SK-N-SH (cell line): ENCODE data around the gene JCHAIN. TPM values are rescaled to one million over a fixed set of nuclear protein-coding genes. Genes with fewer than 3 reads are reported as not detected.
A peak's percentile ranks its signal among the peaks of the same experiment; 100 is the strongest.
"Not testable (repeated sequence)": the region's sequence is repeated elsewhere in the genome, so short reads cannot be mapped to it uniquely, and the experiment has no call there.

Experiments
- CTCF ChIA-PET: fragments of 300-600, 350-600 bp; formaldehyde crosslinking; extraction: SDS; loops from one replicate; lab custom pipeline; 2021; lab: Yijun Ruan, JAX
- POLR2A ChIA-PET: fragments of 350-600 bp; sonication (Branson Sonifier 250); formaldehyde crosslinking; extraction: SDS; loops from one replicate; lab custom pipeline; 2020; ENCODE audit warnings: antibody characterized with exemption, inconsistent platforms; lab: Yijun Ruan, JAX
- DNase-seq: peaks from one replicate; pipeline ENCODE4 v3.0.0; 2012
- H2AFZ ChIP-seq: fragments of 200-600 bp; sonication (generic); 2 replicates; pipeline ENCODE4 v1.8.1; 2016; ENCODE audit warnings: antibody characterized with exemption, mild to moderate bottlenecking, low read depth
- H3F3A ChIP-seq: fragments of 200-600 bp; sonication (generic); replicated peaks from 2 replicates; pipeline ENCODE3; 2016; ENCODE audit warnings: antibody characterized with exemption, mild to moderate bottlenecking; ENCODE audit not compliant: insufficient read depth
- H3K27ac ChIP-seq, 2 experiments: fragments of 200-500 bp in 1 of 2; fragments of 200-600 bp in 1 of 2; sonication (Bioruptor generic) in 1 of 2; sonication (generic), shearing (Covaris generic) in 1 of 2; 2 replicates each; pipeline versions ENCODE4 v1.5.1 to v1.6.1; 2014 to 2016; ENCODE audit warnings: low read depth in 2 of 2, inconsistent platforms in 1 of 2, low read length in 1 of 2, mild to moderate bottlenecking in 1 of 2, mixed read lengths in 1 of 2
- H3K27me3 ChIP-seq: fragments of 200-600 bp; sonication (generic), shearing (Covaris generic); 2 replicates; pipeline ENCODE4 v1.6.1; 2016; ENCODE audit warnings: mixed run types; ENCODE audit not compliant: insufficient read depth
- H3K36me3 ChIP-seq, 2 experiments: fragments of 200-500 bp in 1 of 2; fragments of 200-600 bp in 1 of 2; sonication (Bioruptor generic) in 1 of 2; sonication (generic) in 1 of 2; replicated peaks in 1 of 2; 2 replicates each; pipeline versions ENCODE3 to v1.5.1; 2014 to 2016; ENCODE audit warnings: low read length in 1 of 2, mild to moderate bottlenecking in 1 of 2; ENCODE audit not compliant: insufficient read depth in 2 of 2, control insufficient read depth in 1 of 2
- H3K4me1 ChIP-seq, 2 experiments: fragments of 200-500 bp in 1 of 2; fragments of 200-600 bp in 1 of 2; sonication (Bioruptor generic) in 1 of 2; sonication (generic), shearing (Covaris generic) in 1 of 2; 2 replicates each; pipeline versions ENCODE4 v1.5.1 to v1.6.1; 2014 to 2016; ENCODE audit warnings: low read depth in 1 of 2, low read length in 1 of 2, mixed run types in 1 of 2; ENCODE audit not compliant: insufficient read depth in 2 of 2, control insufficient read depth in 1 of 2
- H3K4me2 ChIP-seq: fragments of 200-600 bp; sonication (generic), shearing (Covaris generic); 2 replicates; pipeline ENCODE4 v1.6.1; 2017; ENCODE audit warnings: mixed run types
- H3K4me3 ChIP-seq, 2 experiments: fragments of 200-500 bp in 1 of 2; fragments of 200-600 bp in 1 of 2; sonication (Bioruptor generic) in 1 of 2; sonication (generic), shearing (Covaris generic) in 1 of 2; 2 replicates each; pipeline versions ENCODE4 v1.5.1 to v1.8.1; 2014 to 2016; ENCODE audit warnings: low read depth in 2 of 2, inconsistent platforms in 1 of 2, low read length in 1 of 2, mild to moderate bottlenecking in 1 of 2, mixed read lengths in 1 of 2, moderate library complexity in 1 of 2
- H3K79me2 ChIP-seq: fragments of 200-600 bp; sonication (generic); 2 replicates; pipeline ENCODE4 v1.8.1; 2017; ENCODE audit warnings: mild to moderate bottlenecking; ENCODE audit not compliant: insufficient read depth
- H3K9ac ChIP-seq: fragments of 200-600 bp; sonication (generic); 2 replicates; pipeline ENCODE4 v1.6.1; 2017; ENCODE audit warnings: mixed run types
- H3K9me2 ChIP-seq: fragments of 200-600 bp; sonication (generic); 2 replicates; pipeline ENCODE4 v1.6.1; 2017; ENCODE audit warnings: mixed run types
- H3K9me3 ChIP-seq: fragments of 200-600 bp; sonication (generic); 2 replicates; pipeline ENCODE4 v1.6.1; 2017; ENCODE audit warnings: mixed run types, mild to moderate bottlenecking, moderate library complexity
- H4K20me1 ChIP-seq: fragments of 200-600 bp; sonication (generic); 2 replicates; pipeline ENCODE4 v1.6.1; 2017; ENCODE audit warnings: mild to moderate bottlenecking, mixed run types; ENCODE audit not compliant: insufficient read depth
- EZH2phosphoT487 ChIP-seq: fragments of 200-600 bp; sonication (generic); IDR thresholded peaks from 2 replicates; pipeline ENCODE4 v1.6.1; 2017; ENCODE audit warnings: low read depth, mixed run types, mild to moderate bottlenecking, antibody characterized with exemption, moderate library complexity, borderline replicate concordance
- FOSL2 ChIP-seq: IDR thresholded peaks from 2 replicates; pipeline ENCODE4 v1.4.0; 2012; ENCODE audit warnings: low read depth, mild to moderate bottlenecking, moderate library complexity, borderline replicate concordance
- FOXJ3 ChIP-seq: sonication (generic); formaldehyde crosslinking; IDR thresholded peaks from 2 replicates; pipeline ENCODE4 v1.5.1; 2020; ENCODE audit warnings: mild to moderate bottlenecking, missing genetic modification reagents
- GABPA ChIP-seq: IDR thresholded peaks from 2 replicates; pipeline ENCODE4 v1.4.0; 2012; ENCODE audit warnings: low read depth, mild to moderate bottlenecking
- GATA2 ChIP-seq: sonication (generic); formaldehyde crosslinking; IDR thresholded peaks from 2 replicates; pipeline ENCODE4 v1.5.0; 2020; ENCODE audit warnings: mild to moderate bottlenecking, missing genetic modification reagents
- JUND ChIP-seq: IDR thresholded peaks from 2 replicates; pipeline ENCODE4 v1.4.0; 2012
- MEF2A ChIP-seq: IDR thresholded peaks from 2 replicates; pipeline ENCODE4 v1.4.0; 2012; ENCODE audit warnings: low read depth, borderline replicate concordance
- MXI1 ChIP-seq: IDR thresholded peaks from 2 replicates; pipeline ENCODE4 v1.6.1; 2012; ENCODE audit warnings: mild to moderate bottlenecking, low read depth, low read length, improper control_type of control experiment
- RAD21 ChIP-seq: IDR thresholded peaks from 2 replicates; pipeline ENCODE4 v1.6.1; 2012; ENCODE audit warnings: mild to moderate bottlenecking, low read length
- RFX5 ChIP-seq: IDR thresholded peaks from 2 replicates; pipeline ENCODE4 v1.6.1; 2012; ENCODE audit warnings: mild to moderate bottlenecking, improper control_type of control experiment, low read length
- SMC3 ChIP-seq: IDR thresholded peaks from 2 replicates; pipeline ENCODE4 v1.6.1; 2012; ENCODE audit warnings: low read depth, low read length, improper control_type of control experiment
- TAF1 ChIP-seq: IDR thresholded peaks from 2 replicates; pipeline ENCODE4 v1.6.1; 2012; ENCODE audit warnings: low read depth, mild to moderate bottlenecking, low read length, moderate library complexity, borderline replicate concordance
- YY1 ChIP-seq: IDR thresholded peaks from 2 replicates; pipeline ENCODE4 v1.4.0; 2012; ENCODE audit warnings: low read depth, mild to moderate bottlenecking
- WGBS: methylation state at CpG from one replicate; pipeline ENCODE4 v1.1.6; 2017; ENCODE audit warnings: low lambda C conversion rate; 5-methylcytosine and 5-hydroxymethylcytosine counted together
- polyA plus RNA-seq, 3 experiments: library from polyadenylated mRNA; depleted of rRNA; stranded (reverse); fragments of >200 nt; gene quantifications; 2 replicates each; pipeline ENCODE4 v1.2.3, GENCODE V29; 2012
- TF ChIP-seq, protein P1 (sequence below): fragments of 200-600 bp; sonication (generic); IDR thresholded peaks from 2 replicates; pipeline ENCODE4 v1.6.1; 2017; ENCODE audit warnings: antibody characterized with exemption, mild to moderate bottlenecking, moderate library complexity
- TF ChIP-seq, protein P2 (sequence below): IDR thresholded peaks from 2 replicates; pipeline ENCODE4 v1.4.0; 2012; ENCODE audit warnings: low read depth
- TF ChIP-seq, protein P3 (sequence below): fragments of 150-350 bp; IDR thresholded peaks from 2 replicates; pipeline ENCODE4 v1.6.1; 2017; ENCODE audit warnings: antibody characterized with exemption, low read length, low read depth, borderline replicate concordance

The JCHAIN gene
- polyA plus RNA-seq, 1 of the 3 experiments (the other 2 are of a cell fraction): 1.1 TPM

DNA sequence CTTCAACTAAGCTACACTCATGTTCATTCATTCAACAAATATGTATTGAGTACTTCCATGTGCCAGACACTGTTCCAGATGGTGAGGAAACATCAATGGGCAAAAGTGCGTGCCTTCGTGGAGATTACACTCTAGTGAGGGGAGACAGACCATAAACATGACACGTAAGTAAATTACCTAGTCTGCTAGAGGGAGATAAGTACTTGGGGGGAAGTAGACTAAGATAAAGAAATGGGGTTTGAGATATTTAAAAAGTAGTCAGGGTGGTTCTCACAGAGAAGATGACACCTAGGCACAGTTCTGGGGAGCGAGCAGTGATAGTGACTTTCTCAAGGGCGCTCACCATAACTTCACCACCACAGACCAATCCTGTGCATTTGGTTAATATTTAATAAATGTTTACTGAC is 11.7 kb downstream of the JCHAIN start:
- WGBS: 17% methylated on average over 5 of the region's 5 CpGs
- no peak overlapping the region for H2AFZ ChIP-seq
- H4K20me1 ChIP-seq: no peaks in the 10 kb centered on the region
- no peak overlapping the region for H3K27ac ChIP-seq
- no peak overlapping the region for H3K4me2 ChIP-seq
- ChIA-PET POLR2A (no interaction called here), CTCF (no interaction called here)
- peaks cover 4% of the 10 kb centered on the region for H3F3A ChIP-seq
- no peak overlapping the region for H3K9ac ChIP-seq
- H3K4me1 ChIP-seq: no peaks in the 10 kb centered on the region
- TF ChIP-seq MXI1 (no peak), FOXJ3 (no peak), RFX5 (no peak), GATA2 (CRISPR knock-in tag) (no peak), FOSL2 (no peak), TAF1 (no peak), MEF2A (no peak), YY1 (no peak), EZH2phosphoT487 (no peak), JUND (no peak), RAD21 (no peak)
- TF ChIP-seq, protein P1, sequence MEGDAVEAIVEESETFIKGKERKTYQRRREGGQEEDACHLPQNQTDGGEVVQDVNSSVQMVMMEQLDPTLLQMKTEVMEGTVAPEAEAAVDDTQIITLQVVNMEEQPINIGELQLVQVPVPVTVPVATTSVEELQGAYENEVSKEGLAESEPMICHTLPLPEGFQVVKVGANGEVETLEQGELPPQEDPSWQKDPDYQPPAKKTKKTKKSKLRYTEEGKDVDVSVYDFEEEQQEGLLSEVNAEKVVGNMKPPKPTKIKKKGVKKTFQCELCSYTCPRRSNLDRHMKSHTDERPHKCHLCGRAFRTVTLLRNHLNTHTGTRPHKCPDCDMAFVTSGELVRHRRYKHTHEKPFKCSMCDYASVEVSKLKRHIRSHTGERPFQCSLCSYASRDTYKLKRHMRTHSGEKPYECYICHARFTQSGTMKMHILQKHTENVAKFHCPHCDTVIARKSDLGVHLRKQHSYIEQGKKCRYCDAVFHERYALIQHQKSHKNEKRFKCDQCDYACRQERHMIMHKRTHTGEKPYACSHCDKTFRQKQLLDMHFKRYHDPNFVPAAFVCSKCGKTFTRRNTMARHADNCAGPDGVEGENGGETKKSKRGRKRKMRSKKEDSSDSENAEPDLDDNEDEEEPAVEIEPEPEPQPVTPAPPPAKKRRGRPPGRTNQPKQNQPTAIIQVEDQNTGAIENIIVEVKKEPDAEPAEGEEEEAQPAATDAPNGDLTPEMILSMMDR: no peak
- TF ChIP-seq, protein P2, sequence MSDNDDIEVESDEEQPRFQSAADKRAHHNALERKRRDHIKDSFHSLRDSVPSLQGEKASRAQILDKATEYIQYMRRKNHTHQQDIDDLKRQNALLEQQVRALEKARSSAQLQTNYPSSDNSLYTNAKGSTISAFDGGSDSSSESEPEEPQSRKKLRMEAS: no peak
- TF ChIP-seq, protein P3, sequence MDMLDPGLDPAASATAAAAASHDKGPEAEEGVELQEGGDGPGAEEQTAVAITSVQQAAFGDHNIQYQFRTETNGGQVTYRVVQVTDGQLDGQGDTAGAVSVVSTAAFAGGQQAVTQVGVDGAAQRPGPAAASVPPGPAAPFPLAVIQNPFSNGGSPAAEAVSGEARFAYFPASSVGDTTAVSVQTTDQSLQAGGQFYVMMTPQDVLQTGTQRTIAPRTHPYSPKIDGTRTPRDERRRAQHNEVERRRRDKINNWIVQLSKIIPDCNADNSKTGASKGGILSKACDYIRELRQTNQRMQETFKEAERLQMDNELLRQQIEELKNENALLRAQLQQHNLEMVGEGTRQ: no peak
- H3K9me2 ChIP-seq: no peaks in the 10 kb centered on the region
- no peaks in the 10 kb centered on the region for H3K79me2 ChIP-seq
- H3K9me3 ChIP-seq: no peaks in the 10 kb centered on the region
- H3K4me3 ChIP-seq: no peak overlapping the region
- no peaks in the 10 kb centered on the region; the same call in 1 of the 2 replicates for H3K27me3 ChIP-seq
- DNase-seq: no peak
- H3K36me3 ChIP-seq: no peaks in the 10 kb centered on the region

DNA sequence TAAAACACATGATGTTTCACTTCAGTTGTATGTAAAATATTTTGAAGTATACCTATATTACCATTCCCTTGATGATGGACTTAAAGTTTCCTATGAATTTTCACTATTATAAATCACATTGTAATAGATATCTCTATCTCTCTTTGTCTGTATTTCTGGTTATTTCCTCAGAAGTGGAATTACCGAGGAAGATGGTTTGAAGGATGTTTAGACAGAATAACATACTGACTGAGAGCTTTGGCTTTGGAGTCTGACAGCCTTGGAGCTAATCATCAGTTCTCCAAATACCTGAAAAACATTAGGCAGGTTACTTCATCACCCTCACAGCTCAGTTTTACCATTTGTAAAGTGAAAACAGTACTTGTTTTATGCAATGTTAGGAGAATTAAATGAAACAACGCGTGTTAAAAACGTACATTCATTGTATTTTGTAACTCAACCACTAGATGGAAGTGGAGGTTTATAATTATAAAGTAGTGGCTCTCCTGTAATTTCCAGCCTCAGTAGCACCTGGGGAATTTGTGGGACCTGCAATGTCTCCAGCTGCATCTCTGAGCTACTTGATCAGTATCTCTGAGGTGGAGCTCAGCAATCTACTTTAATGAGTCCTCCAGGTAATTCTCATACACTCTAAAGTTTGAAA is 14.3 kb downstream of the JCHAIN start:
- DNase-seq: peak; percentile 24

DNA sequence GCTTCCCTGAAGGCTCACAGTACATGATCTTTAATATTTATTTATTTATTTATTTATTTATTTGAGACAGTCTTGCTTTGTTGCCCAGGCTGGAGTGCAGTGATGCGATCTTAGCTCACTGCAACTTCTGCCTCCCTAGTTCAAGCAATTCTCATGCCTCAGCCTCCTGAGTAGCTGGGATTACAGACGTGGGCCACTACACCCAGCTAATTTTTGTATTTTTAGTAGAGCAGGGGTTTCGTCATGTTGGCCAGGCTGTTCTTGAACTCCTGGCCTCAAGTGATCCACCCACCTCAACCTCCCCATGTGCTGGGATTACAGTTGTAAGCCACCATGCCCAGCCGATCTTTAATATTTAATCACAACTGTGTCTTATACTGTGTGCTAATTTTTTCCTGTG is 15.6 kb downstream of the JCHAIN start:
- DNase-seq, H3K27ac ChIP-seq, H4K20me1 ChIP-seq, H3K4me2 ChIP-seq, H3K36me3 ChIP-seq, POLR2A ChIA-PET, H3K4me3 ChIP-seq, H3K79me2 ChIP-seq, H3K9me3 ChIP-seq, H3F3A ChIP-seq, H2AFZ ChIP-seq, H3K27me3 ChIP-seq, H3K4me1 ChIP-seq, H3K9me2 ChIP-seq, H3K9ac ChIP-seq: not testable (repeated sequence)
- CTCF ChIA-PET: interaction anchor here (1.2 to 2.1 kb wide), 4 partner anchors 16 to 360 kb away, joined by 3 to 8 read pairs (median 4); no protein-coding TSS in a partner anchor
- 47% methylated on average over 4 of the region's 4 CpGs for WGBS

More for the DNA sequence above, 14.3 kb downstream of the JCHAIN start:
- Histone ChIP-seq H3K4me2 (peak overlapping the region; percentile 68), H3K27ac (no peak overlapping the region), H3K9me2 (no peaks in the 10 kb centered on the region), H3K9ac (peak overlapping the region; percentile 17; the same call in 1 of the 2 replicates), H2AFZ (peak overlapping the region; percentile 75), H3F3A (peaks cover 4% of the 10 kb centered on the region), H3K79me2 (no peaks in the 10 kb centered on the region), H3K4me3 (peak overlapping the region; percentile 25 to 40; a peak in 3 of 4 replicates), H4K20me1 (no peaks in the 10 kb centered on the region), H3K4me1 (no peaks in the 10 kb centered on the region), H3K36me3 (no peaks in the 10 kb centered on the region), H3K9me3 (no peaks in the 10 kb centered on the region), H3K27me3 (no peaks in the 10 kb centered on the region; the same call in 1 of the 2 replicates)
- ChIA-PET CTCF (interaction anchor here (0.6 to 2.1 kb wide), 41 partner anchors 9 to 1067 kb away, joined by 3 to 12 read pairs (median 4); partner anchors contain the start of genes ENAM, JCHAIN and UTP3), POLR2A (no interaction called here)
- 1% methylated on average over 4 of the region's 4 CpGs for WGBS
- TF ChIP-seq, protein P1: peak; percentile 76
- TF ChIP-seq GABPA: no peak
- TF ChIP-seq RAD21: peak; percentile 74
- peak; percentile 39 for TF ChIP-seq SMC3
